CD4-positive, alpha-beta memory T cell (primary cell): ENCODE data around the gene TRIM58. TPM values are rescaled to one million over a fixed set of nuclear protein-coding genes. Genes with fewer than 3 reads are reported as not detected.

Source experiments
- CTCF ChIA-PET: fragments of 350-600 bp; sonication (Branson Sonifier 250); formaldehyde crosslinking; loops from one replicate; lab custom pipeline; 2021; ENCODE audit warnings: inconsistent platforms; ENCODE audit not compliant: partially characterized antibody; lab: Charles Lee
- POLR2A ChIA-PET: fragments of 350-600 bp; sonication (Branson Sonifier 250); formaldehyde crosslinking; loops from one replicate; lab custom pipeline; 2021; ENCODE audit not compliant: partially characterized antibody; lab: Charles Lee
- DNase-seq, 5 donors: peaks; one replicate each; pipeline versions ENCODE4 v3.0.0 to v3.0.0-alpha.2; 2020 to 2022; ENCODE audit warnings: mixed read lengths in 1 of 5
- H3K27ac ChIP-seq: one replicate; pipeline ENCODE4 v1.7.0; 2013; ENCODE audit warnings: low read depth, low read length
- H3K27me3 ChIP-seq: 2 replicates; pipeline ENCODE4 v1.7.0; 2013; ENCODE audit warnings: mild to moderate bottlenecking, low read length, moderate library complexity; ENCODE audit not compliant: insufficient read depth
- H3K36me3 ChIP-seq: 2 replicates; pipeline ENCODE4 v1.7.0; 2013; ENCODE audit warnings: mild to moderate bottlenecking, low read length, moderate library complexity; ENCODE audit not compliant: insufficient read depth
- H3K4me1 ChIP-seq: 2 replicates; pipeline ENCODE4 v1.7.0; 2013; ENCODE audit warnings: mild to moderate bottlenecking, low read length, moderate library complexity; ENCODE audit not compliant: insufficient read depth
- H3K4me3 ChIP-seq, 2 donors: one replicate each; pipeline ENCODE4 v1.7.0; 2013; ENCODE audit warnings: low read length in 2 of 2, mild to moderate bottlenecking in 1 of 2
- H3K9me3 ChIP-seq, 2 donors: one replicate each; pipeline ENCODE4 v1.7.0; 2013; ENCODE audit warnings: low read length in 2 of 2, control low read depth in 1 of 2; ENCODE audit not compliant: control insufficient read depth in 1 of 2
- H3K27ac Mint-ChIP-seq, 7 donors: one replicate each; pipeline ENCODE4 v1.8.0; 2020 to 2021; ENCODE audit warnings: mixed read lengths in 7 of 7, mild to moderate bottlenecking in 6 of 7, inconsistent platforms in 3 of 7, moderate library complexity in 3 of 7
- H3K27me3 Mint-ChIP-seq, 2 donors: one replicate each; pipeline ENCODE4 v1.8.0; 2020 to 2021; ENCODE audit warnings: mixed read lengths in 2 of 2
- H3K36me3 Mint-ChIP-seq, 2 donors: one replicate each; pipeline ENCODE4 v1.8.0; 2020 to 2021; ENCODE audit warnings: mixed read lengths in 2 of 2, inconsistent platforms in 1 of 2, mild to moderate bottlenecking in 1 of 2
- H3K4me1 Mint-ChIP-seq, 4 donors: one replicate each; pipeline ENCODE4 v1.8.0; 2020 to 2021; ENCODE audit warnings: mixed read lengths in 4 of 4, mild to moderate bottlenecking in 1 of 4
- H3K4me3 Mint-ChIP-seq, 8 donors: one replicate each; pipeline ENCODE4 v1.8.0; 2020 to 2021; ENCODE audit warnings: mixed read lengths in 8 of 8, mild to moderate bottlenecking in 7 of 8, moderate library complexity in 6 of 8, inconsistent platforms in 3 of 8
- H3K9me3 Mint-ChIP-seq, 8 donors: one replicate each; pipeline ENCODE4 v1.8.0; 2020 to 2021; ENCODE audit warnings: mixed read lengths in 8 of 8, mild to moderate bottlenecking in 5 of 8, inconsistent platforms in 3 of 8, moderate library complexity in 1 of 8
- intact Hi-C: fragments of 100-400 bp; cut with micrococcal nuclease; formaldehyde crosslinking; loops from one replicate; pipeline ENCODE4 v1.15.1; 2023
- polyA plus RNA-seq, 2 donors: library from polyadenylated mRNA; unstranded; fragments of 300-500 nt; fragmentation: Illumina TruSeq; gene quantifications; one replicate each; pipeline ENCODE4 v1.2.3, GENCODE V29; 2021
- total RNA-seq, 2 experiments: library from RNA; stranded (reverse); gene quantifications; one replicate each; pipeline ENCODE4 v1.2.3, GENCODE V29; 2021

Gene TRIM58, protein sequence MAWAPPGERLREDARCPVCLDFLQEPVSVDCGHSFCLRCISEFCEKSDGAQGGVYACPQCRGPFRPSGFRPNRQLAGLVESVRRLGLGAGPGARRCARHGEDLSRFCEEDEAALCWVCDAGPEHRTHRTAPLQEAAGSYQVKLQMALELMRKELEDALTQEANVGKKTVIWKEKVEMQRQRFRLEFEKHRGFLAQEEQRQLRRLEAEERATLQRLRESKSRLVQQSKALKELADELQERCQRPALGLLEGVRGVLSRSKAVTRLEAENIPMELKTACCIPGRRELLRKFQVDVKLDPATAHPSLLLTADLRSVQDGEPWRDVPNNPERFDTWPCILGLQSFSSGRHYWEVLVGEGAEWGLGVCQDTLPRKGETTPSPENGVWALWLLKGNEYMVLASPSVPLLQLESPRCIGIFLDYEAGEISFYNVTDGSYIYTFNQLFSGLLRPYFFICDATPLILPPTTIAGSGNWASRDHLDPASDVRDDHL
- under 1 TPM in 1 of 2 experiments, not detected in 1; 0.23 TPM for total RNA-seq
- polyA plus RNA-seq = under 1 TPM; 0.24 to 0.52 TPM

DNA sequence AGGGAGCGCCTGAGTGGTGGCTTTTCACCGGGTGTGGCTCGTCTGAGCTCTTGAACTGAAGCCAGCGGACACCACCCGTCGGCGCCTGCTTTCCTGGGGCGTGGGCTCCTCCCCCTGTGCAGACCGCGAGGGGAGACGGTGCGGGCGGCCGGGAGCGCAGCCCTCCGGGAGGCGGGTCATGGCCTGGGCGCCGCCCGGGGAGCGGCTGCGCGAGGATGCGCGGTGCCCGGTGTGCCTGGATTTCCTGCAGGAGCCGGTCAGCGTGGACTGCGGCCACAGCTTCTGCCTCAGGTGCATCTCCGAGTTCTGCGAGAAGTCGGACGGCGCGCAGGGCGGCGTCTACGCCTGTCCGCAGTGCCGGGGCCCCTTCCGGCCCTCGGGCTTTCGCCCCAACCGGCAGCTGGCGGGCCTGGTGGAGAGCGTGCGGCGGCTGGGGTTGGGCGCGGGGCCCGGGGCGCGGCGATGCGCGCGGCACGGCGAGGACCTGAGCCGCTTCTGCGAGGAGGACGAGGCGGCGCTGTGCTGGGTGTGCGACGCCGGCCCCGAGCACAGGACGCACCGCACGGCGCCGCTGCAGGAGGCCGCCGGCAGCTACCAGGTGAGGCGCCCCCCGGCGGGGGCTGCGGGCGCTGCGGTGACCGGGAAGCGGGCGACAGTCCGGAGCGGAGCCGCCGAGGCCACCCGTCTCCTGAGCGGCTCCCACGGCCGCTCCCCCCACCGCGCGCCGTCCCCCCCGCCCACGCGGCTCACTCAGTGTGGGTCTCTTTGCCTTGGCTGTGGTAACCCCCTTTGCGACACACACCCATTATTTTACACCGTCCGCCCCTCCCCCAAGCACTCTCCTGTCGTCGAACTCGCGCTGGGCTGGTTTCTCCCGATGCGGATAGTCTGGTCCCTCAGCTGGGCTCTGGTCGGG is at the start of gene TRIM58:
TSS of gene TRIM58 (plus strand) at position 119 of the 916 bp plus-strand sequence. CDS start at position 179, 60 bp downstream.
- H3K9me3 ChIP-seq = no peaks in the 10 kb centered on the region
- H3K4me1 Mint-ChIP-seq = peaks cover 5 to 15% (median 8%) of the 10 kb centered on the region in 4 donors
- peaks cover 25 to 28% of the 10 kb centered on the region in 2 donors for H3K27me3 Mint-ChIP-seq
- H3K9me3 Mint-ChIP-seq = peaks cover 0 to 8% (median 0%) of the 10 kb centered on the region in 8 donors
- peak in 2 of 5 donors; percentile 0 to 3 for DNase-seq
- H3K27ac Mint-ChIP-seq = no peak within 1 kb of the TSS
- ChIA-PET POLR2A (no interaction called here), CTCF (no interaction called here)
- H3K4me3 ChIP-seq = no peak within 1 kb of the TSS
- H3K4me1 ChIP-seq = no peaks in the 10 kb centered on the region
- H3K36me3 ChIP-seq = no peaks in the 10 kb centered on the region
- no peaks in the 10 kb centered on the region for H3K36me3 Mint-ChIP-seq
- H3K27ac ChIP-seq = no peak within 1 kb of the TSS
- peaks cover 5% of the 10 kb centered on the region for H3K27me3 ChIP-seq
- peak within 1 kb of the TSS; percentile 72 to 81 (median 76) for H3K4me3 Mint-ChIP-seq
- intact Hi-C loops = no loop called here

DNA sequence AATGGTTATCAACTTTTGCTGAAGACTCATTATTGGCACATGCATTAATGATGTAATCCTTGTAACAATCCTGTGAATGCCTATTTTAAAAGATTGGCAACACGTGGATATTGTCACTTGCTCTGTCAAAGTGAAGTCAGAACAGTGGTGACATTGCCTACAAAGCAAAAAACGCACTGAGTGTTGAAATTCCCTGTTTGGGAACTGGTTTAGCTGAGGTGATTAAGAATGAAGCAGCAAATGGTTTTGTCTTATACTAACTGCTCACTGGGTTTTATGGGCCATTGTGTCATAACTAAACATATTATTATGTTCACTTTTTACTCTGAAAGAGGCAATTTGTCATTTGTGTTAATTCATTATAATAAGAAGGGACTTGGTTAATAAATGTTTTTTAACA is 44.4 kb upstream of the TRIM58 start:
- Mint-ChIP-seq H3K4me1 (no peaks in the 10 kb centered on the region), H3K4me3 (no peak overlapping the region), H3K36me3 (no peaks in the 10 kb centered on the region), H3K27me3 (peaks cover 0 to 1% of the 10 kb centered on the region in 2 donors), H3K27ac (no peak overlapping the region), H3K9me3 (peaks cover 0 to 2% (median 0%) of the 10 kb centered on the region in 8 donors)
- ChIA-PET CTCF (no interaction called here), POLR2A (no interaction called here)
- no peak for DNase-seq
- no peaks in the 10 kb centered on the region for H3K36me3 ChIP-seq
- H3K27ac ChIP-seq = no peak overlapping the region
- H3K4me1 ChIP-seq = no peaks in the 10 kb centered on the region
- H3K9me3 ChIP-seq = no peaks in the 10 kb centered on the region
- intact Hi-C loops = no loop called here
- H3K4me3 ChIP-seq = no peak overlapping the region
- H3K27me3 ChIP-seq = no peaks in the 10 kb centered on the region

DNA sequence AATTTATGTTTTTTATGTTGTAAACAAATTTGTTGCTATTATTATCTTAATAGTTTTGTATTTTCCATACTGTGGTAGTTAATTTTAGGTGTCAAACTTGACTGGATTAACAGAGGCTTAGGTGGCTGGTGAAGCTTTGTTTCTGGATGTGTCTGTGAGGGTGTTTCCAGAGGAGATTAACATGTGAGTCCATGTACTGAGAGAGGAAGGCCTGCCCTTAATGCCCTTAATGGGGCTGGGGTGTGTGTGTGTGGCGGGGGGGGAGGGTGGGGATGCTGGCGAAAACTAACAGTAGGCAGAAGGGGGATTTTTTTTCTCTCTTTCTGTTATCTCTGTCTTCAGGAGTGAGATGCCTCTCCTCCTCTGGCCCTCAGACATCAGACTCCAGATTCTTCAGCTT is 34.9 kb upstream of the TRIM58 start:
- Histone ChIP-seq H3K27me3 (no peaks in the 10 kb centered on the region), H3K4me3 (no peak overlapping the region), H3K27ac (no peak overlapping the region), H3K9me3 (no peaks in the 10 kb centered on the region), H3K4me1 (no peaks in the 10 kb centered on the region), H3K36me3 (no peaks in the 10 kb centered on the region)
- ChIA-PET POLR2A (no interaction called here), CTCF (no interaction called here)
- Mint-ChIP-seq H3K27me3 (peaks cover 0 to 1% of the 10 kb centered on the region in 2 donors), H3K9me3 (no peaks in the 10 kb centered on the region), H3K4me3 (no peak overlapping the region), H3K36me3 (no peaks in the 10 kb centered on the region), H3K27ac (no peak overlapping the region), H3K4me1 (peaks cover 0 to 3% (median under 1%) of the 10 kb centered on the region in 4 donors)
- no peak for DNase-seq
- intact Hi-C loops = no loop called here

DNA sequence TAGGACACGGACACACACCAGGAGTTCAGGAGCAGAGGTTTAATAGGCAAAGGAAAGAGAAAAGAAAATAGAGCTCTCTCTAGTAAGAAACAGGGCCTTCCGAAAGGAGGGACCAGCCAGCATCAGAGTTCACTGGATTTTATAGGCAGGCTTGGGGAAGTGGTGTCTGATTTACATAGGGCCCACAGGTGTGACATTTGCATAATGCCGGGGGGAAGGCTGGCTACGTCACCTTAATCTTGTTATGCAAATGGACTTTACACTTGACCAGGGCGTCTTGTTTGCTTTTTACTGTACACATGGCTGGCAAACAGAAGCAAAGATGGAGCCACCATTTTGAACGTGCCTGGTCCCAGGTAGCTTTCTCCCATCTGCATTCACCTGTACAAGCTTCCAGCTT is 33.0 kb upstream of the TRIM58 start, which contains the start of gene OR14A16:
TSS of gene OR14A16 (minus strand) at position 97 of the 400 bp plus-strand sequence. CDS start 8,390 bp downstream, outside the sequence.
- Mint-ChIP-seq H3K36me3 (no peaks in the 10 kb centered on the region), H3K27ac (no peak within 1 kb of the TSS), H3K4me3 (no peak within 1 kb of the TSS), H3K9me3 (no peaks in the 10 kb centered on the region), H3K4me1 (peaks cover 0 to 2% (median under 1%) of the 10 kb centered on the region in 4 donors), H3K27me3 (no peaks in the 10 kb centered on the region)
- Histone ChIP-seq H3K27me3 (no peaks in the 10 kb centered on the region), H3K9me3 (no peaks in the 10 kb centered on the region), H3K4me1 (no peaks in the 10 kb centered on the region), H3K27ac (no peak within 1 kb of the TSS), H3K4me3 (no peak within 1 kb of the TSS), H3K36me3 (no peaks in the 10 kb centered on the region)
- no peak for DNase-seq
- ChIA-PET CTCF (no interaction called here), POLR2A (no interaction called here)
- intact Hi-C loops = no loop called here

DNA sequence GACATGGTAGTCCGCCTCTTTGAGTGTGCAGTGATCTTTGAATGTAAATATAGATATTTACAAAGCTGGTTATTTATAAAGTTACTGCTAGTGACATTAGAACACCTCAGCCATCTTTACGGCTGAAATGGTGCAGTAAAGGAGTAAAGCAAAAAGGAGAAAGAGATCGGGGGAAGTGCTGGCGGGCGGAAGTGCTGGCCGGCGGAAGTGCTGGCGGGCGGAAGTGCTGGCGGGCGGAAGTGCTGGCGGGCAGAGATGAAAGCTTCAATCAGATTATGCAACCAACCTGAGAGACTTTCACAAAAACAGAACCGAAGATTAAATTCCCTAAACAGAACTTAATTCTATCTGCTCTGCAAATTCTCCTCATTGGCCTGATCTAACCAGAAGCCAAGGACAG is 31.6 kb upstream of the TRIM58 start:
- no peaks in the 10 kb centered on the region for H3K27me3 ChIP-seq
- no peaks in the 10 kb centered on the region for H3K36me3 ChIP-seq
- Mint-ChIP-seq H3K27me3 (no peaks in the 10 kb centered on the region), H3K4me3 (no peak overlapping the region), H3K27ac (no peak overlapping the region), H3K9me3 (no peaks in the 10 kb centered on the region), H3K36me3 (no peaks in the 10 kb centered on the region), H3K4me1 (peaks cover 0 to 1% (median 0%) of the 10 kb centered on the region in 4 donors)
- H3K27ac ChIP-seq = no peak overlapping the region
- DNase-seq = no peak
- intact Hi-C loops = no loop called here
- no peaks in the 10 kb centered on the region for H3K9me3 ChIP-seq
- H3K4me1 ChIP-seq = no peaks in the 10 kb centered on the region
- POLR2A ChIA-PET = no interaction called here
- CTCF ChIA-PET = no interaction called here
- H3K4me3 ChIP-seq = no peak overlapping the region

DNA sequence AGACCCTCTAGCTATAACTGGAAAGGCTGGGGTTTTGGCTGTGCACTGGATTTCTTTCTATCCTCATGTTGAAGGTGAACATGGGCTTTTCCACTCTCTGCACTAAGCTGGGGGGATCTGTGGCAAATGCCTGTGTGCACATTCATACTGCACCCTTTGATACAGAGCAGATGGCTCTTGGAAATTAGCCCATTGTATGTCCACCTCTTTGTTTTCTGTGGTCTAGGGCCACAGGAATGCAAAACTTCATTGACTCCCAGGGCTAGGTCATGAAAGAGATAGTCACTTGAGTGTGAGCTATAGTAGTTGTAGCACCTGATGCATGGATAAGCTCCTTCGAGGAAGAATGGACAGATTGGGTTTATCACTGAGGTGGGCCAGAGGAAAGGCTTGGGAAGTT is 27.3 kb upstream of the TRIM58 start:
- no peak overlapping the region for H3K27ac Mint-ChIP-seq

DNA sequence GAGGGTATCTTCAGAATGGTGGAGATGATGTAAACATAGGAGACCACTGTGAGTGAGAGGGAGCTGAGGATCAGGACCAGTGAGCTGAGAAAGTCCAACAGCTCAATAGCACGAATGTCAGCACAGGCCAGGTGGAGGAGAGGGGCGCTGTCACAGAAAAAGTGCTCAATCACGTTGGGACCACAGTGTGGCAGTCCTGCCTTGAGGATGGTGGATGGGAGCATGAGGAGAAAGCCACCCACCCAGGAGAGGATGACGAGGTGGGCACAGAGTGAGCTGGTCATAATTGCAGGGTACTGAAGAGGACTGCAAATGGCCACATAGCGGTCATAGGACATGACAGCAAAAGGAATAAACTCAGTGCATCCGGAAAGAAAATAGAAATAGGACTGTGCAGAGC is 23.4 kb upstream of the TRIM58 start:
- ChIA-PET POLR2A (no interaction called here), CTCF (no interaction called here)
- no peaks in the 10 kb centered on the region for H3K9me3 ChIP-seq
- no peak overlapping the region for H3K27ac ChIP-seq
- no peak overlapping the region for H3K4me3 ChIP-seq
- H3K4me1 Mint-ChIP-seq = no peaks in the 10 kb centered on the region
- H3K36me3 Mint-ChIP-seq = no peaks in the 10 kb centered on the region
- no peak overlapping the region for H3K27ac Mint-ChIP-seq
- no peaks in the 10 kb centered on the region for H3K4me1 ChIP-seq
- DNase-seq = no peak
- no peak overlapping the region for H3K4me3 Mint-ChIP-seq
- H3K27me3 ChIP-seq = no peaks in the 10 kb centered on the region
- H3K36me3 ChIP-seq = no peaks in the 10 kb centered on the region
- intact Hi-C loops = no loop called here
- peaks cover 0 to 6% of the 10 kb centered on the region in 2 donors for H3K27me3 Mint-ChIP-seq
- H3K9me3 Mint-ChIP-seq = peaks cover 0 to 7% (median 0%) of the 10 kb centered on the region in 8 donors

More for the DNA sequence above, 27.3 kb upstream of the TRIM58 start:
- Histone ChIP-seq H3K27me3 (no peaks in the 10 kb centered on the region), H3K9me3 (no peaks in the 10 kb centered on the region), H3K4me3 (no peak overlapping the region), H3K4me1 (no peaks in the 10 kb centered on the region), H3K27ac (no peak overlapping the region), H3K36me3 (no peaks in the 10 kb centered on the region)
- intact Hi-C loops = no loop called here
- Mint-ChIP-seq H3K9me3 (peaks cover 0 to 3% (median 0%) of the 10 kb centered on the region in 8 donors), H3K27me3 (peaks cover 0 to 4% of the 10 kb centered on the region in 2 donors), H3K4me1 (no peaks in the 10 kb centered on the region), H3K4me3 (no peak overlapping the region), H3K36me3 (no peaks in the 10 kb centered on the region)
- CTCF ChIA-PET = no interaction called here
- DNase-seq = no peak
- POLR2A ChIA-PET = no interaction called here
